ENCODE data around the gene MAPRE3. TPM values are rescaled to one million over a fixed set of nuclear protein-coding genes. Genes with fewer than 3 reads are reported as not detected.
A peak's percentile ranks its signal among the peaks of the same experiment; 100 is the strongest.

MAPRE3 gene
- total and polyA plus RNA-seq, 9 of the 15 experiments (the other 6 are each of a cell fraction or from before 2014, with no cell fraction given) = 0.70 to 43.2 (median 12.6) TPM

DNA sequence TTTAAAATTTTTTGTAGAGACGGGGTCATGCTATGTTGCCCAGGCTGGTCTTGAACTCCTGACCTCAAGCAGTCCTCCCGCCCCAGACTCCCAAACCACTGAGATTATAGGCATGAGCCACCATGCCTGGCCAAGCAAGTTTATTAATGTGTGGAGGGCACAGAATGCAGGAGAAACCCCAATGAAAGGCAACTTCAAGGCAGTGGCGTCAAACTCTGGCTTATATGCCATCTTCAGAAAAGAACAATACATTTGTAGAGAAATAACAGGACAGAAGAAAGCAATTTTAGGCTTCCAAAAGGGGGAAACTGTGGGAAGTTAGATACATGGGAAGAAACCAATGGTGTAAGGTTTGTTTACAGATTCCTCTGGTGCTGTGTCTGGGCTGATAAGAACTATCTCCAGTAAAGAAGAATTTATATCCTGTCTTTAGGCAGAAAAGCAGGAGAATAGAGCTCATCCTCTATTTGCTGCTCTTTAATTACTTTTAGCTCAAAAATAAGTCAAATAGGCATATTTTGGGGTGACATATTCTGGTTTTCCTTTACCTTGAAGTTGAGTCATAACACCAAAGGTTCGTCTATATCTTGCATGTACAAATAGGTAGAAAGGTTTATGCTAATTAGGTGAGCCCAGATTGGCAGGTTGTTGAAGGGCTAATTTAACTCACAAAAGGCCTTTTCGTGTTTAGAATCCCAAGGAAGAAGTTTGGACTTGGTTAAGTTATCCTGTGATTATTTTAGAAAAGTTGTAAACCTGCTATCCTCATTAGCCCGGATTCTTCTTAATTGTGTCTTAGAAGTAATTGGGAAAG, 36.4 kb downstream of the MAPRE3 start (continued):
- TF ChIP-seq MEF2D (tag; conservative IDR thresholded peaks at IDR 0.05; ENCODE audit: low read depth) (peak; percentile 78), ESRRA (IDR thresholded peaks at IDR 0.05; ENCODE audit: borderline replicate concordance, low read depth) (0 out of 2 replicates have a peak, but pooled peaks have one; percentile 43), RB1 (IDR thresholded peaks at IDR 0.05; ENCODE audit: low read depth) (no peak), PHB2 (IDR thresholded peaks at IDR 0.05; ENCODE audit: low read depth) (no peak), HNRNPLL (IDR thresholded peaks at IDR 0.05; ENCODE audit: low read depth, low read length, poor library complexity, severe bottlenecking) (no peak), ZNF668 (CRISPR knock-in tag; IDR thresholded peaks at IDR 0.05) (peak; percentile 75; the same call in 1 of the 2 replicates), SMARCB1 (IDR thresholded peaks at IDR 0.05; ENCODE audit: insufficient read length, low read depth) (peak; percentile 19), SAP30 (IDR thresholded peaks at IDR 0.05; ENCODE audit: borderline replicate concordance, insufficient read depth, low read depth, low read length, poor library complexity, severe bottlenecking) (no peak), STAT5A (IDR thresholded peaks at IDR 0.05; ENCODE audit: borderline replicate concordance, low read length) (peak; percentile 55; the same call in 1 of the 2 replicates), MYC (IDR thresholded peaks at IDR 0.05; ENCODE audit: low read depth, low read length) (no peak), MYC (CRISPR knock-in tag; IDR thresholded peaks at IDR 0.05; ENCODE audit: borderline replicate concordance, low read depth) (peak; percentile 78; the same call in 1 of the 2 replicates), CC2D1A (IDR thresholded peaks at IDR 0.05) (no peak), ZNF174 (CRISPR knock-in tag; IDR thresholded peaks at IDR 0.05) (no peak), KLF10 (CRISPR knock-in tag; IDR thresholded peaks at IDR 0.05) (no peak), XRCC4 (IDR thresholded peaks at IDR 0.05; ENCODE audit: extremely low read depth, insufficient read depth, insufficient read length) (no peak), FOXP1 (CRISPR knock-in tag; IDR thresholded peaks at IDR 0.05) (no peak), RBM34 (IDR thresholded peaks at IDR 0.05; ENCODE audit: borderline replicate concordance, insufficient read depth, low read length) (no peak), JUND (IDR thresholded peaks at IDR 0.05; ENCODE audit: borderline replicate concordance, low read depth, low read length) (peak; percentile 36; the same call in 1 of the 2 replicates), JUND (tag; IDR thresholded peaks at IDR 0.05; ENCODE audit: borderline replicate concordance, low read depth, low read length) (peak; percentile 35; the same call in 1 of the 3 replicates), ZNF140 (CRISPR knock-in tag; IDR thresholded peaks at IDR 0.05) (no peak), YBX1 (IDR thresholded peaks at IDR 0.05) (no peak), GTF2F1 (IDR thresholded peaks at IDR 0.05; ENCODE audit: low read depth, low read length) (no peak)
- TF ChIP-seq, protein P1, sequence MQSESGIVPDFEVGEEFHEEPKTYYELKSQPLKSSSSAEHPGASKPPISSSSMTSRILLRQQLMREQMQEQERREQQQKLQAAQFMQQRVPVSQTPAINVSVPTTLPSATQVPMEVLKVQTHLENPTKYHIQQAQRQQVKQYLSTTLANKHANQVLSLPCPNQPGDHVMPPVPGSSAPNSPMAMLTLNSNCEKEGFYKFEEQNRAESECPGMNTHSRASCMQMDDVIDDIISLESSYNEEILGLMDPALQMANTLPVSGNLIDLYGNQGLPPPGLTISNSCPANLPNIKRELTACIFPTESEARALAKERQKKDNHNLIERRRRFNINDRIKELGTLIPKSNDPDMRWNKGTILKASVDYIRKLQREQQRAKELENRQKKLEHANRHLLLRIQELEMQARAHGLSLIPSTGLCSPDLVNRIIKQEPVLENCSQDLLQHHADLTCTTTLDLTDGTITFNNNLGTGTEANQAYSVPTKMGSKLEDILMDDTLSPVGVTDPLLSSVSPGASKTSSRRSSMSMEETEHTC (IDR thresholded peaks at IDR 0.05) = no peak
- TF ChIP-seq, protein P2, sequence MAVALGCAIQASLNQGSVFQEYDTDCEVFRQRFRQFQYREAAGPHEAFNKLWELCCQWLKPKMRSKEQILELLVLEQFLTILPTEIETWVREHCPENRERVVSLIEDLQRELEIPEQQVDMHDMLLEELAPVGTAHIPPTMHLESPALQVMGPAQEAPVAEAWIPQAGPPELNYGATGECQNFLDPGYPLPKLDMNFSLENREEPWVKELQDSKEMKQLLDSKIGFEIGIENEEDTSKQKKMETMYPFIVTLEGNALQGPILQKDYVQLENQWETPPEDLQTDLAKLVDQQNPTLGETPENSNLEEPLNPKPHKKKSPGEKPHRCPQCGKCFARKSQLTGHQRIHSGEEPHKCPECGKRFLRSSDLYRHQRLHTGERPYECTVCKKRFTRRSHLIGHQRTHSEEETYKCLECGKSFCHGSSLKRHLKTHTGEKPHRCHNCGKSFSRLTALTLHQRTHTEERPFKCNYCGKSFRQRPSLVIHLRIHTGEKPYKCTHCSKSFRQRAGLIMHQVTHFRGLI (CRISPR knock-in tag; IDR thresholded peaks at IDR 0.05) = no peak; the same call in 1 of the 2 replicates
- TF ChIP-seq, protein P3, sequence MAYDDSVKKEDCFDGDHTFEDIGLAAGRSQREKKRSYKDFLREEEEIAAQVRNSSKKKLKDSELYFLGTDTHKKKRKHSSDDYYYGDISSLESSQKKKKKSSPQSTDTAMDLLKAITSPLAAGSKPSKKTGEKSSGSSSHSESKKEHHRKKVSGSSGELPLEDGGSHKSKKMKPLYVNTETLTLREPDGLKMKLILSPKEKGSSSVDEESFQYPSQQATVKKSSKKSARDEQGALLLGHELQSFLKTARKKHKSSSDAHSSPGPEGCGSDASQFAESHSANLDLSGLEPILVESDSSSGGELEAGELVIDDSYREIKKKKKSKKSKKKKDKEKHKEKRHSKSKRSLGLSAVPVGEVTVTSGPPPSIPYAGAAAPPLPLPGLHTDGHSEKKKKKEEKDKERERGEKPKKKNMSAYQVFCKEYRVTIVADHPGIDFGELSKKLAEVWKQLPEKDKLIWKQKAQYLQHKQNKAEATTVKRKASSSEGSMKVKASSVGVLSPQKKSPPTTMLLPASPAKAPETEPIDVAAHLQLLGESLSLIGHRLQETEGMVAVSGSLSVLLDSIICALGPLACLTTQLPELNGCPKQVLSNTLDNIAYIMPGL (CRISPR knock-in tag; IDR thresholded peaks at IDR 0.05) = no peak

Data from K562 (cell line).